ENCODE results near the gene RPTOR. TPM values are rescaled to one million over a fixed set of nuclear protein-coding genes. Genes with fewer than 3 reads are reported as not detected.

The RPTOR gene
- total and polyA plus RNA-seq, 2 donors (not counting 3 experiments of a cell fraction or from before 2014, with no cell fraction given): 10.7 to 41.8 TPM

DNA sequence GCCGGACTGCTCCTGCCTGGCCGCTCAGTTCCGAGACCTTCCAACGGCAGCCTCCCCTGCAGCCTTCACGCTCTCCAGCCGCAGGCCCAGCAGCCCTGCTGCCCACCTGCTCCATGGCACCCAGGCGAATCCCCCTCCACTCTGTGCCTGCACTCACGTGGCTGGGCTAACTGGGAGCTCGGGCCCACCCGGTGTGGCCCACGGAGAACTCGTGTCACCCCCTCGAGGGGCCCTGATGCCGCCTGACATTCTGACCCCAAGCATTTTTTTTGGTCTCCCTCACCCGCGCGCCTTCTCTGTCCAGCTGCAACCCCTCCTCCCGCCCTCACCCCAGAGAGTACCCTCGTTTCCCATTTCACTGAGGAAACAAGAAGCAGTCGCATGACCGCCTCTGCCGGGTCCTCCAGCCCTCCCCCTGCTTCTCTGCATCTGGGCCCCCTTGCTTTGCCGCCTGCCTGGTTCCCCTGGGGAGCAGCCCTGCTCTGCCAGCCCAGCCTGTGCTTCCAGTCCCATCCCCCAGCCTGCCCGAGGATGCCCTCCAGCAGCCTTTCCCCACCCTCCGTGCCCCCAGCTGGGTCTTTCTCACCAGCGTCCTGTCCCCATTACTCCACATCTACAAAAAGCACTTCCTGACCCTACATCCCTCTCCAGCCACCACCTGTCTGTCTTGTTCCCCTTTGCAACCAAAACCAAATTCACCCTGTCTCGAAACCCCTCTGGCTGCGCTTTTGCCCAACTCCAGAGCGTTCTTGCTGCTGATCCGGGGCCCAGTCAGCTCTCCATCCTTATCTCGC is 300.6 kb downstream of the RPTOR start:
- FAIRE-seq (no peak), DNase-seq (ENCODE audit: low read depth, low spot score) (no peak)
- Histone ChIP-seq H4K20me1 (replicated peaks; ENCODE audit: control insufficient read depth, extremely low read depth, insufficient read depth, low read length) (no peaks in the 10 kb centered on the region), H3K36me3 (ENCODE audit: control insufficient read depth in 2 of 2, extremely low read depth in 1 of 2, insufficient read depth in 2 of 2, low read length in 2 of 2) (no peaks in the 10 kb centered on the region), H3K9ac (replicated peaks; ENCODE audit: extremely low read depth, insufficient read depth, low read length) (no peak overlapping the region), H3K9me1 (replicated peaks; ENCODE audit: control insufficient read depth, extremely low read depth, insufficient read depth, low read length) (no peaks in the 10 kb centered on the region), H3K4me1 (ENCODE audit: control insufficient read depth, extremely low read depth, insufficient read depth, low read length) (no peaks in the 10 kb centered on the region), H3K9me3 (replicated peaks; ENCODE audit: control insufficient read depth, insufficient read depth, low read length) (no peaks in the 10 kb centered on the region), H3K4me3 (replicated peaks in 1 of 3; ENCODE audit: insufficient read depth in 1 of 3, low read depth in 1 of 3, low read length in 3 of 3) (no peak overlapping the region), H3K4me2 (ENCODE audit: insufficient read depth, low read length) (no peak overlapping the region), H2AFZ (ENCODE audit: low read depth, low read length) (no peak overlapping the region), H3K27me3 (ENCODE audit: control insufficient read depth in 2 of 2, insufficient read depth in 2 of 2, low read length in 2 of 2) (no peaks in the 10 kb centered on the region), H3K79me2 (ENCODE audit: control insufficient read depth, insufficient read depth, low read length) (no peaks in the 10 kb centered on the region), H3K27ac (ENCODE audit: insufficient read depth, low read depth, low read length) (no peak overlapping the region)
- no TSS peak for BruUV-seq (replicated peaks)
- ChIA-PET POLR2A (no interaction called here), CTCF (interaction anchor here (0.7 to 2.1 kb wide), 2 partner anchors 11 to 94 kb away, joined by 3 to 6 read pairs; no protein-coding TSS in a partner anchor)
- TF ChIP-seq POLR2A (IDR thresholded peaks at IDR 0.05; ENCODE audit: low read depth, low read length) (no peak), MYC (IDR thresholded peaks at IDR 0.05; ENCODE audit: low read depth, low read length) (no peak), EZH2 (IDR thresholded peaks at IDR 0.05; ENCODE audit: borderline replicate concordance, low read depth, low read length, severe bottlenecking) (no peak), FOS (IDR thresholded peaks at IDR 0.05; ENCODE audit: borderline replicate concordance, insufficient read depth, low read length) (no peak), GATA2 (IDR thresholded peaks at IDR 0.05; ENCODE audit: insufficient read depth, insufficient read length, low read depth, low read length) (no peak), JUN (IDR thresholded peaks at IDR 0.05; ENCODE audit: borderline replicate concordance, insufficient read depth, insufficient read length, low read depth) (no peak), POLR2AphosphoS5 (IDR thresholded peaks at IDR 0.05; ENCODE audit: insufficient read depth, low read depth, low read length) (no peak)
- TF ChIP-seq, protein P1, sequence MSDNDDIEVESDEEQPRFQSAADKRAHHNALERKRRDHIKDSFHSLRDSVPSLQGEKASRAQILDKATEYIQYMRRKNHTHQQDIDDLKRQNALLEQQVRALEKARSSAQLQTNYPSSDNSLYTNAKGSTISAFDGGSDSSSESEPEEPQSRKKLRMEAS (IDR thresholded peaks at IDR 0.05; ENCODE audit: insufficient read depth, insufficient read length): no peak
- TF ChIP-seq, protein P2, sequence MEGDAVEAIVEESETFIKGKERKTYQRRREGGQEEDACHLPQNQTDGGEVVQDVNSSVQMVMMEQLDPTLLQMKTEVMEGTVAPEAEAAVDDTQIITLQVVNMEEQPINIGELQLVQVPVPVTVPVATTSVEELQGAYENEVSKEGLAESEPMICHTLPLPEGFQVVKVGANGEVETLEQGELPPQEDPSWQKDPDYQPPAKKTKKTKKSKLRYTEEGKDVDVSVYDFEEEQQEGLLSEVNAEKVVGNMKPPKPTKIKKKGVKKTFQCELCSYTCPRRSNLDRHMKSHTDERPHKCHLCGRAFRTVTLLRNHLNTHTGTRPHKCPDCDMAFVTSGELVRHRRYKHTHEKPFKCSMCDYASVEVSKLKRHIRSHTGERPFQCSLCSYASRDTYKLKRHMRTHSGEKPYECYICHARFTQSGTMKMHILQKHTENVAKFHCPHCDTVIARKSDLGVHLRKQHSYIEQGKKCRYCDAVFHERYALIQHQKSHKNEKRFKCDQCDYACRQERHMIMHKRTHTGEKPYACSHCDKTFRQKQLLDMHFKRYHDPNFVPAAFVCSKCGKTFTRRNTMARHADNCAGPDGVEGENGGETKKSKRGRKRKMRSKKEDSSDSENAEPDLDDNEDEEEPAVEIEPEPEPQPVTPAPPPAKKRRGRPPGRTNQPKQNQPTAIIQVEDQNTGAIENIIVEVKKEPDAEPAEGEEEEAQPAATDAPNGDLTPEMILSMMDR (IDR thresholded peaks at IDR 0.05; ENCODE audit: extremely low read depth in 1 of 2, insufficient read depth in 1 of 2, low read depth in 1 of 2, low read length in 2 of 2): no peak
- dilution Hi-C loops (cut with MboI; ENCODE audit: extremely low pct_ligation_motif_present, low sequenced_read_pairs) (no loop called here), intact Hi-C loops (cut with micrococcal nuclease) (no loop called here)

Data from endothelial cell of umbilical vein (primary cell).